Gastrocnemius medialis (tissue), 4 donors: Measurements from ENCODE around the gene MAEA. TPM values are rescaled to one million over a fixed set of nuclear protein-coding genes. Genes with fewer than 3 reads are reported as not detected.

Source experiments
- ATAC-seq, 2 donors: fragments of 150-250 bp; one replicate each; pipeline ENCODE4 v1.9.1; 2016
- DNase-seq, 2 donors: peaks; one replicate each; pipeline ENCODE4 v3.0.0-alpha.2; 2019
- H3K27ac ChIP-seq, 4 donors: fragments of 200-600 bp; sonication (generic); 1 replicate in 1 of 4; 2 replicates in 3 of 4; pipeline ENCODE4 v1.5.1; 2016 to 2018; ENCODE audit warnings: mild to moderate bottlenecking in 2 of 4, moderate library complexity in 1 of 4
- H3K27me3 ChIP-seq, 3 donors: fragments of 200-600 bp; sonication (generic) in 2 of 3; 1 replicate in 1 of 3; 2 replicates in 2 of 3; pipeline versions ENCODE4 v1.5.1 to v1.6.0; 2016 to 2019; ENCODE audit warnings: mild to moderate bottlenecking in 1 of 3, moderate library complexity in 1 of 3
- H3K36me3 ChIP-seq, 2 donors: fragments of 200-600 bp; sonication (generic) in 1 of 2; one replicate each; pipeline ENCODE4 v1.5.1; 2017 to 2018
- H3K4me1 ChIP-seq, 2 donors: fragments of 200-600 bp; sonication (generic) in 1 of 2; one replicate each; pipeline ENCODE4 v1.5.1; 2016 to 2017; ENCODE audit warnings: mild to moderate bottlenecking in 2 of 2
- H3K4me3 ChIP-seq, 4 donors: fragments of 200-600 bp; sonication (generic) in 3 of 4; 1 replicate in 1 of 4; 2 replicates in 3 of 4; pipeline ENCODE4 v1.5.1; 2016 to 2019; ENCODE audit warnings: mild to moderate bottlenecking in 2 of 4
- H3K9me3 ChIP-seq, 3 donors: fragments of 200-600 bp; sonication (generic) in 2 of 3; 1 replicate in 1 of 3; 2 replicates in 2 of 3; pipeline ENCODE4 v1.5.1; 2016 to 2019
- POLR2A ChIP-seq, 2 donors: fragments of 450-650 bp; IDR thresholded peaks; one replicate each; pipeline ENCODE4 v1.6.1; 2017; ENCODE audit warnings: antibody characterized with exemption in 2 of 2, mild to moderate bottlenecking in 2 of 2, moderate library complexity in 2 of 2
- in situ Hi-C, 4 donors: fragments of 200-750 bp; cut with MboI; loops; one replicate each; pipeline versions ENCODE4 v1.15.0 to v1.8.0; 2017; ENCODE audit warnings: low sequenced_read_pairs in 4 of 4
- intact Hi-C: fragments of 100-400 bp; cut with DNase I; formaldehyde crosslinking; loops from one replicate; pipeline ENCODE4 v1.15.1; 2023; ENCODE audit warnings: low total_unique reads
- total RNA-seq, 4 donors: library from RNA; depleted of rRNA; stranded (reverse); fragments of >200 nt; gene quantifications; one replicate each; pipeline versions ENCODE4 v1.1.0 to v1.2.3, GENCODE V29; 2016
- TF ChIP-seq, protein P1 (sequence below), 5 experiments: fragments of 450-650 bp in 3 of 5; fragments of 200-600 bp in 2 of 5; sonication (generic) in 2 of 5; IDR thresholded peaks in 4 of 5; conservative IDR thresholded peaks in 1 of 5; 1 replicate in 4 of 5; 2 replicates in 1 of 5; pipeline ENCODE4 v1.5.1; 2016 to 2019; ENCODE audit warnings: antibody characterized with exemption in 5 of 5, mild to moderate bottlenecking in 3 of 5, moderate library complexity in 3 of 5

The MAEA gene
- total RNA-seq, 4 donors from 2014 or later, result 30.0 to 42.7 (median 34.3) TPM

DNA sequence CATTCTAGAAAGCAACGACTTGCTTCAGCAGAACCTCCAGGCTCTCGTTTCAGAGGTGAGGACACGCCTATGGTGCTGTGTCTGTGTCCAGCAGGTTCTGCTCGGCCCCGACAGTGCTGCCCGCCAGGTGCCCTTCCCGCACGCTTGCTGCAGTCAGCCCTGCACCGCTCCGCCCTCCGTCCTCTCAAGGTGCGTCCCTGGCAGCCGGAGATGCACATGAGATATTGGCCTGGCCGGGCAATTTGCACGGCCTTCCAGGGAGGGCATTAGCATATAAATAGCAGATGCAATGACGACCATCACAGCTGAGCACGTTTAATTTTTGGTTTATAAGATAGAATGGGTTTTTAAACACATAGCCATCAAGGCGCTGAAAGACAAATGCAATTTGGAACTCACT is 71.7 kb downstream of the MAEA start:
- H3K4me3 ChIP-seq, result no peak overlapping the region
- DNase-seq (no peak), ATAC-seq (no peak)
- no peak overlapping the region for H3K27ac ChIP-seq
- TF ChIP-seq POLR2A (IDR thresholded peaks at IDR 0.05), result no peak
- TF ChIP-seq, protein P1, sequence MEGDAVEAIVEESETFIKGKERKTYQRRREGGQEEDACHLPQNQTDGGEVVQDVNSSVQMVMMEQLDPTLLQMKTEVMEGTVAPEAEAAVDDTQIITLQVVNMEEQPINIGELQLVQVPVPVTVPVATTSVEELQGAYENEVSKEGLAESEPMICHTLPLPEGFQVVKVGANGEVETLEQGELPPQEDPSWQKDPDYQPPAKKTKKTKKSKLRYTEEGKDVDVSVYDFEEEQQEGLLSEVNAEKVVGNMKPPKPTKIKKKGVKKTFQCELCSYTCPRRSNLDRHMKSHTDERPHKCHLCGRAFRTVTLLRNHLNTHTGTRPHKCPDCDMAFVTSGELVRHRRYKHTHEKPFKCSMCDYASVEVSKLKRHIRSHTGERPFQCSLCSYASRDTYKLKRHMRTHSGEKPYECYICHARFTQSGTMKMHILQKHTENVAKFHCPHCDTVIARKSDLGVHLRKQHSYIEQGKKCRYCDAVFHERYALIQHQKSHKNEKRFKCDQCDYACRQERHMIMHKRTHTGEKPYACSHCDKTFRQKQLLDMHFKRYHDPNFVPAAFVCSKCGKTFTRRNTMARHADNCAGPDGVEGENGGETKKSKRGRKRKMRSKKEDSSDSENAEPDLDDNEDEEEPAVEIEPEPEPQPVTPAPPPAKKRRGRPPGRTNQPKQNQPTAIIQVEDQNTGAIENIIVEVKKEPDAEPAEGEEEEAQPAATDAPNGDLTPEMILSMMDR (IDR thresholded peaks at IDR 0.05 in 4 of 5, conservative IDR thresholded peaks at IDR 0.05 in 1 of 5), result no peak
- in situ Hi-C loops (loop anchor here in 3 of 4 donors (25.0 kb wide), 2 partner anchors 224 to 276 kb away; no protein-coding TSS in a partner anchor), intact Hi-C loops (no loop called here)
- H3K36me3 ChIP-seq, result peaks cover 0 to 9% of the 10 kb centered on the region in 2 donors
- H3K4me1 ChIP-seq, result no peaks in the 10 kb centered on the region
- no peaks in the 10 kb centered on the region for H3K27me3 ChIP-seq
- no peaks in the 10 kb centered on the region for H3K9me3 ChIP-seq

DNA sequence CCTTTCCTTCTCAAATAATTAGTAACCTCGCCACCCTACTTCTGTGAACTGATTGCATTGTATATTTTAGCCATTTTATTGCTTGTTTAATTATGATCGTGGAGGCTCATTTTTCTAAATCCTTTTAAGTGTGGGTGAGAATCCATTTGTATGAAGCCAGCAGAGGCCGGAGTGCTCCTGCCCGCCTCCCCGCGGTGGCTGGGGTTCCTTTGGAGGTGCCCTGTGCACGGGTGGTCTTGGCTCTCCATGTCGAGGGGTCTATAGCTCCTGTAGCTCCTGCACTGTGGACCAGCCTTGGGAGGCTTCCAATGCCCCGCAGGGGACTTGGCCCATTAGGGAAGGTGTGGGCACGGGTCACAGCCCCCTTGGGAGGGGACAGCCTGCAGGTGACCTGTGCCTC is 72.4 kb downstream of the MAEA start:
- in situ Hi-C loops (loop anchor here in 3 of 4 donors (25.0 kb wide), 2 partner anchors 225 to 275 kb away; no protein-coding TSS in a partner anchor), intact Hi-C loops (no loop called here)
- Histone ChIP-seq H3K4me3 (no peak overlapping the region), H3K36me3 (peaks cover 0 to 16% of the 10 kb centered on the region in 2 donors), H3K27me3 (no peaks in the 10 kb centered on the region), H3K9me3 (no peaks in the 10 kb centered on the region), H3K4me1 (no peaks in the 10 kb centered on the region), H3K27ac (no peak overlapping the region)
- DNase-seq (no peak), ATAC-seq (no peak)
- TF ChIP-seq POLR2A (IDR thresholded peaks at IDR 0.05), result no peak
- TF ChIP-seq, protein P1 (IDR thresholded peaks at IDR 0.05 in 4 of 5, conservative IDR thresholded peaks at IDR 0.05 in 1 of 5), result no peak

DNA sequence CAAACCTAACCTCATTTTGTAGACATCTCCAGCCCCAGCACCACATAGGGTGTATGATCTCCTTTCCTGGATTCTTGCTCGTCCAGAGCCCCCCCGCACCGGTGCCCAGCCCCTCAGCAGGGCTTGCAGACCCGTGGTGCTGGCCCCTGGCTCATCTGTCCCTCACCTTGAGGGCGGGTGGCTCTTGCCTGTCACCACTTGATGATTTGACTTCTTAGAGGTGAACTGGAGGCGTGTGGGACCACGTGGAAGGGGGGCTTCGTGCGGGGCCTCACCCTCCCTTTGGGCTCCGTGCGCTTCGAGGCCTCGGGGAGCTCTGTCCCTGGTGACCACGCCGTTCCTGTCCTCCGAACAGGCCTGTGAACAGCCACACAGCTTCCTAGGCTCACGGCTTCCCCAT is 72.8 kb downstream of the MAEA start:
- Histone ChIP-seq H3K9me3 (no peaks in the 10 kb centered on the region), H3K27ac (no peak overlapping the region), H3K27me3 (no peaks in the 10 kb centered on the region), H3K4me3 (no peak overlapping the region), H3K36me3 (peaks cover 0 to 16% of the 10 kb centered on the region in 2 donors), H3K4me1 (no peaks in the 10 kb centered on the region)
- intact Hi-C loops (no loop called here), in situ Hi-C loops (loop anchor here in 3 of 4 donors (25.0 kb wide), 2 partner anchors 225 to 275 kb away; no protein-coding TSS in a partner anchor)
- ATAC-seq (no peak), DNase-seq (no peak)
- TF ChIP-seq, protein P1 (IDR thresholded peaks at IDR 0.05 in 4 of 5, conservative IDR thresholded peaks at IDR 0.05 in 1 of 5), result no peak
- TF ChIP-seq POLR2A (IDR thresholded peaks at IDR 0.05), result no peak

DNA sequence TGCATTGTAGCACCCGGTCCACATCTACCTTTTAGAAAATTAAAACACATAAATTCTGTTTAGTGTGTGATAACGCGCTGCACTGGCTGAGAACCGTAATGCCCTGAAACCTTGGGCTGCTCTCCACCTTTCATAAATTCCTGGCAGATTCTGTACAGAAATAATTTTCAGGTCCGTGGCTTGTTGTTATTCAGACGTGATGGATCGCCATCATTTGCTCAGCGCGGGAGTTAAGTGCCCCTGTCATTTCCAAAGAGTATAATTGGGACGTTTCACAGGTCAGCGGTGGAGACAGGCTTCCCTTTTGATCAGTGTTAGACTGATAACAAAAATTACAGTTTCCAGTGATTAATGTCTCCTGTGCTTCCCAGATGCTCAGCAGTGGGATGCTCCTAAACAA is 73.8 kb downstream of the MAEA start:
- intact Hi-C loops, result no loop called here

More for the DNA sequence above, 73.8 kb downstream of the MAEA start:
- no peak for ATAC-seq
- Histone ChIP-seq H3K36me3 (peaks cover 0 to 16% of the 10 kb centered on the region in 2 donors), H3K4me3 (no peak overlapping the region), H3K27me3 (no peaks in the 10 kb centered on the region), H3K4me1 (no peaks in the 10 kb centered on the region), H3K9me3 (no peaks in the 10 kb centered on the region), H3K27ac (no peak overlapping the region)
- in situ Hi-C loops, result loop anchor here in 3 of 4 donors (25.0 kb wide), 2 partner anchors 226 to 274 kb away; no protein-coding TSS in a partner anchor
- TF ChIP-seq, protein P1 (IDR thresholded peaks at IDR 0.05 in 4 of 5, conservative IDR thresholded peaks at IDR 0.05 in 1 of 5), result no peak
- DNase-seq, result no peak
